Fibroblast of mammary gland (primary cell): ENCODE results near the gene NUP93.
A peak's percentile ranks its signal among the peaks of the same experiment; 100 is the strongest.

Experiments used
- DNase-seq: peaks from one replicate; pipeline ENCODE4 v3.0.0-alpha.2; 2010; ENCODE audit warnings: low read depth
- H3K4me3 ChIP-seq: 2 replicates; pipeline ENCODE4 v1.5.1; 2011; ENCODE audit warnings: low read depth, mild to moderate bottlenecking, low read length, moderate library complexity; ENCODE audit not compliant: control insufficient read depth
- CTCF ChIP-seq: conservative IDR thresholded peaks from 2 replicates; pipeline ENCODE4 v1.5.1; 2011; ENCODE audit warnings: low read depth, low read length, inconsistent platforms; ENCODE audit not compliant: control insufficient read depth, insufficient read depth

NUP93 gene

GRCh38 chr16:56828647-56829046 lies 98.7 kb downstream of the NUP93 start:
- no peak overlapping the region for H3K4me3 ChIP-seq
- no peak for TF ChIP-seq CTCF
- DNase-seq: no peak

GRCh38 chr16:56830669-56831068 lies 100.7 kb downstream of the NUP93 start:
- peak; percentile 11 for DNase-seq
- TF ChIP-seq CTCF: no peak

GRCh38 chr16:56832768-56833167 lies 102.8 kb downstream of the NUP93 start:
- no peak for DNase-seq
- no peak overlapping the region for H3K4me3 ChIP-seq
- no peak for TF ChIP-seq CTCF

More at GRCh38 chr16:56830669-56831068, 100.7 kb downstream of the NUP93 start:
- no peak overlapping the region for H3K4me3 ChIP-seq

GRCh38 chr16:56833243-56833970 lies 103.5 kb downstream of the NUP93 start:
- DNase-seq: no peak
- H3K4me3 ChIP-seq: no peak overlapping the region
- no peak for TF ChIP-seq CTCF

- no peak for DNase-seq
- no peak overlapping the region for H3K4me3 ChIP-seq
- no peak for TF ChIP-seq CTCF
These were observed 105.4 kb downstream of the NUP93 start for GRCh38 chr16:56835320-56835719.

GRCh38 chr16:56836410-56837230 lies 106.7 kb downstream of the NUP93 start:
- DNase-seq: no peak
- no peak for TF ChIP-seq CTCF
- H3K4me3 ChIP-seq: no peak overlapping the region
